WTC11 (cell line): ENCODE results near the gene NCAM2. TPM values are rescaled to one million over a fixed set of nuclear protein-coding genes. Genes with fewer than 3 reads are reported as not detected.

Experiments
- ATAC-seq: fragments of 200-7000 bp; cut with Tn5 transposase; 2 replicates; pipeline ENCODE4 v1.10.0; 2021; ENCODE audit warnings: mild to moderate bottlenecking, moderate library complexity
- CTCF ChIA-PET: fragments of 300-600 bp; sonication (Branson Sonifier 250); formaldehyde crosslinking; loops from one replicate; lab custom pipeline; 2021; ENCODE audit warnings: antibody characterized with exemption; lab: Charles Lee
- POLR2A ChIA-PET: fragments of 350-600 bp; sonication (Branson Sonifier 250); formaldehyde crosslinking; loops from one replicate; lab custom pipeline; 2021; ENCODE audit warnings: antibody characterized with exemption; lab: Charles Lee
- DNase-seq: peaks from one replicate; pipeline ENCODE4 v3.0.0; 2021; ENCODE audit warnings: low spot score
- H3K27ac Mint-ChIP-seq: 2 replicates; pipeline ENCODE4 v1.8.0; 2021; ENCODE audit warnings: mixed read lengths
- H3K27me3 Mint-ChIP-seq: 2 replicates; pipeline ENCODE4 v1.8.0; 2021; ENCODE audit warnings: low read depth, mild to moderate bottlenecking, moderate library complexity, mixed read lengths
- H3K36me3 Mint-ChIP-seq: 2 replicates; pipeline ENCODE4 v1.8.0; 2021; ENCODE audit warnings: mixed read lengths
- H3K4me1 Mint-ChIP-seq: 2 replicates; pipeline ENCODE4 v1.8.0; 2022; ENCODE audit warnings: mixed read lengths
- H3K4me3 Mint-ChIP-seq: 2 replicates; pipeline ENCODE4 v1.8.0; 2021; ENCODE audit warnings: mild to moderate bottlenecking, moderate library complexity, mixed read lengths
- H3K9me3 Mint-ChIP-seq: 2 replicates; pipeline ENCODE4 v1.8.0; 2021; ENCODE audit warnings: mixed read lengths
- FOXJ3 ChIP-seq: sonication (generic); formaldehyde crosslinking; IDR thresholded peaks from 2 replicates; pipeline ENCODE4 v1.9.0; 2021; ENCODE audit warnings: missing genetic modification reagents, mild to moderate bottlenecking, borderline replicate concordance
- FOXK1 ChIP-seq: sonication (generic); formaldehyde crosslinking; IDR thresholded peaks from 2 replicates; pipeline ENCODE4 v1.8.0; 2022; ENCODE audit warnings: mild to moderate bottlenecking, moderate library complexity, missing genetic modification reagents
- GRHL2 ChIP-seq: fragments of 250-450 bp; sonication (Bioruptor Pico); IDR thresholded peaks from 2 replicates; pipeline ENCODE4 v1.8.0; 2022; ENCODE audit warnings: mild to moderate bottlenecking, moderate library complexity; ENCODE audit not compliant: insufficient replicate concordance, severe bottlenecking
- GTF2I ChIP-seq: fragments of 250-450 bp; sonication (Bioruptor Pico); conservative IDR thresholded peaks from 2 replicates; pipeline ENCODE4 v1.4.0; 2021; ENCODE audit warnings: mild to moderate bottlenecking
- HMGA2 ChIP-seq: fragments of 250-450 bp; sonication (Bioruptor Pico); IDR thresholded peaks from 2 replicates; pipeline ENCODE4 v1.4.0; 2021; ENCODE audit warnings: mild to moderate bottlenecking, moderate library complexity
- MXD4 ChIP-seq: fragments of 250-450 bp; sonication (Bioruptor Pico); IDR thresholded peaks from 2 replicates; pipeline ENCODE4 v1.8.0; 2021; ENCODE audit warnings: mild to moderate bottlenecking, moderate library complexity, borderline replicate concordance
- NFYB ChIP-seq: sonication (generic); formaldehyde crosslinking; conservative IDR thresholded peaks from 2 replicates; pipeline ENCODE4 v1.8.0; 2022; ENCODE audit warnings: low read depth, missing genetic modification reagents
- NR1H2 ChIP-seq: sonication (generic); formaldehyde crosslinking; IDR thresholded peaks from 2 replicates; pipeline ENCODE4 v1.9.0; 2021; ENCODE audit warnings: mild to moderate bottlenecking, moderate library complexity, missing genetic modification reagents
- NR2C2 ChIP-seq: sonication (generic); formaldehyde crosslinking; IDR thresholded peaks from 2 replicates; pipeline ENCODE4 v1.8.0; 2022; ENCODE audit warnings: mild to moderate bottlenecking, missing genetic modification reagents
- SOX15 ChIP-seq: fragments of 250-450 bp; sonication (Bioruptor Pico); IDR thresholded peaks from 2 replicates; pipeline ENCODE4 v1.9.0; 2021; ENCODE audit warnings: mild to moderate bottlenecking
- SP1 ChIP-seq: sonication (generic); formaldehyde crosslinking; conservative IDR thresholded peaks from 2 replicates; pipeline ENCODE4 v1.8.1; 2022; ENCODE audit warnings: missing genetic modification reagents
- TCF7 ChIP-seq: sonication (generic); formaldehyde crosslinking; IDR thresholded peaks from 2 replicates; pipeline ENCODE4 v1.8.0; 2022; ENCODE audit warnings: mild to moderate bottlenecking, low read depth, missing genetic modification reagents, moderate library complexity
- TEAD4 ChIP-seq: sonication (generic); formaldehyde crosslinking; IDR thresholded peaks from 2 replicates; pipeline ENCODE4 v1.8.0; 2022; ENCODE audit warnings: mild to moderate bottlenecking, missing genetic modification reagents
- TP53 ChIP-seq: sonication (generic); formaldehyde crosslinking; IDR thresholded peaks from 2 replicates; pipeline ENCODE4 v1.8.1; 2023; ENCODE audit warnings: mild to moderate bottlenecking, missing genetic modification reagents
- ZNF219 ChIP-seq: sonication (generic); formaldehyde crosslinking; IDR thresholded peaks from 2 replicates; pipeline ENCODE4 v1.8.0; 2023; ENCODE audit warnings: missing genetic modification reagents, mild to moderate bottlenecking, borderline replicate concordance
- total RNA-seq: library from RNA; stranded (reverse); gene quantifications from 3 replicates; pipeline ENCODE4 v1.2.3, GENCODE V29; 2021
- TF ChIP-seq, protein P1 (sequence below): sonication (generic); formaldehyde crosslinking; IDR thresholded peaks from 2 replicates; pipeline ENCODE4 v1.8.1; 2022; ENCODE audit warnings: mild to moderate bottlenecking, moderate library complexity, missing genetic modification reagents
- TF ChIP-seq, protein P2 (sequence below): sonication (generic); formaldehyde crosslinking; IDR thresholded peaks from 2 replicates; pipeline ENCODE4 v1.8.1; 2022; ENCODE audit warnings: low read depth, mild to moderate bottlenecking, moderate library complexity, missing genetic modification reagents, borderline replicate concordance
- TF ChIP-seq, protein P3 (sequence below): sonication (generic); formaldehyde crosslinking; IDR thresholded peaks from 2 replicates; pipeline ENCODE4 v1.8.0; 2022; ENCODE audit warnings: mild to moderate bottlenecking, missing genetic modification reagents
- TF ChIP-seq, protein P4 (sequence below): sonication (generic); formaldehyde crosslinking; IDR thresholded peaks from 2 replicates; pipeline ENCODE4 v1.8.0; 2023; ENCODE audit warnings: missing genetic modification reagents
- TF ChIP-seq, protein P5 (sequence below): sonication (generic); formaldehyde crosslinking; IDR thresholded peaks from 2 replicates; pipeline ENCODE4 v1.8.0; 2023; ENCODE audit warnings: missing genetic modification reagents, mild to moderate bottlenecking, borderline replicate concordance
- TF ChIP-seq, protein P6 (sequence below): sonication (generic); formaldehyde crosslinking; IDR thresholded peaks from 2 replicates; pipeline ENCODE4 v1.8.1; 2022; ENCODE audit warnings: low read depth, missing genetic modification reagents, borderline replicate concordance
- TF ChIP-seq, protein P7 (sequence below): sonication (generic); formaldehyde crosslinking; IDR thresholded peaks from 2 replicates; pipeline ENCODE4 v1.8.1; 2023; ENCODE audit warnings: mild to moderate bottlenecking, missing genetic modification reagents

NCAM2 gene
- total RNA-seq, 1 experiment from 2014 or later, result 1.6 TPM

DNA sequence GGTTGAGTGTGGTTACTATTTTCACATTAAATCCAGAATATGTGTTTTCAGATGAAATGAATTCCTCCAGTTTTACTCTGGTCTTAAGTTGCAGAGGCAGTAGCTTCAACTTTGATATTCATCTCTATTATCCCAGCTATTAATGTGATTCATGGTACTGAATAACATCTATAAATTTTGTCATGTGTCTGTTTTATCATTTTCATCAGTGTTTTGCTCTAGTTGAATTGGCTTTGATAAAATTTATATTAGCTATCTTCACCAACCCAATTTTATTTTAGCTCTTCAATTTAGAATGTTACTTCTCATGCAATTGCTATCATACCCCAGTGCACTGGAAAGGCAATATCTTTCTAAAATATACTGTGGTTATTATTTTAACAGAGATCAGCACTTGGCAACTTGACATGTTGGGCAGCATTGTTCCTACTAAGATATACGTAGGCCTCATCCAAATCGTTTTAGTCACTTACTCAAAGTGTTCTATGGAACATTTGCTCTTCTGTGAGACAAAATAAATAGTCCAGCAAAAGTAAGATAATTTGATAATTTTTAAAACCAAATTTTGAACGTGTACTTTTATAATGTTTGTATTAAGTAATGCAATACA, 184.3 kb downstream of the NCAM2 start (continued):
- TF ChIP-seq, protein P1, sequence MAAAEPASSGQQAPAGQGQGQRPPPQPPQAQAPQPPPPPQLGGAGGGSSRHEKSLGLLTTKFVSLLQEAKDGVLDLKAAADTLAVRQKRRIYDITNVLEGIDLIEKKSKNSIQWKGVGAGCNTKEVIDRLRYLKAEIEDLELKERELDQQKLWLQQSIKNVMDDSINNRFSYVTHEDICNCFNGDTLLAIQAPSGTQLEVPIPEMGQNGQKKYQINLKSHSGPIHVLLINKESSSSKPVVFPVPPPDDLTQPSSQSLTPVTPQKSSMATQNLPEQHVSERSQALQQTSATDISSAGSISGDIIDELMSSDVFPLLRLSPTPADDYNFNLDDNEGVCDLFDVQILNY (CRISPR knock-in tag), result no peak
- TF ChIP-seq ZNF219 (CRISPR knock-in tag), result no peak
- no peak for TF ChIP-seq SOX15 (CRISPR knock-in tag)
- TF ChIP-seq, protein P2, sequence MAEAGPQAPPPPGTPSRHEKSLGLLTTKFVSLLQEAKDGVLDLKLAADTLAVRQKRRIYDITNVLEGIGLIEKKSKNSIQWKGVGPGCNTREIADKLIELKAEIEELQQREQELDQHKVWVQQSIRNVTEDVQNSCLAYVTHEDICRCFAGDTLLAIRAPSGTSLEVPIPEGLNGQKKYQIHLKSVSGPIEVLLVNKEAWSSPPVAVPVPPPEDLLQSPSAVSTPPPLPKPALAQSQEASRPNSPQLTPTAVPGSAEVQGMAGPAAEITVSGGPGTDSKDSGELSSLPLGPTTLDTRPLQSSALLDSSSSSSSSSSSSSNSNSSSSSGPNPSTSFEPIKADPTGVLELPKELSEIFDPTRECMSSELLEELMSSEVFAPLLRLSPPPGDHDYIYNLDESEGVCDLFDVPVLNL (CRISPR knock-in tag), result no peak
- TF ChIP-seq NR1H2 (CRISPR knock-in tag), result no peak
- TF ChIP-seq MXD4 (CRISPR knock-in tag), result no peak
- no peak for TF ChIP-seq TEAD4 (CRISPR knock-in tag)
- TF ChIP-seq GTF2I, result no peak
- TF ChIP-seq SP1 (CRISPR knock-in tag), result no peak
- TF ChIP-seq, all 79 proteins: peak for 0

DNA sequence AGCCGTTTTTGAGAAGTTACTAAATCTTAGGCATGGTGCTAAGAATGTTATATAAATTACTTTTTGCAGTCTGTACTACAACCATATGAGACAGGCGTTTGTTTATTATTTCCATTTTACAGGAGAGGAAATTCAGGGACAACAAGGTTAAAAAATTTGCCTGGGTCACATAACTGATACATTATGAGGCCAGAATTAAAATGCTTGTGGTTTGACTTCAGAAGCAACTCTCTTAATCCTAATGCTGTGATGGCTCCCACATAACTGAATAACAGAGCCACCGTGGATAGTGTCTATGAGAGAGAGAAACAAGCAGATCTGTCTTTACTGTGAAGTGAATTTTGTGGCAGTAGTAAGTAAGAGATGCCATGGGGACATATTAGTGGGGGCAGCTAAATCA, 184.9 kb downstream of the NCAM2 start:
- ChIA-PET POLR2A (no interaction called here), CTCF (no interaction called here)
- ATAC-seq (no peak), DNase-seq (no peak)
- H3K27ac Mint-ChIP-seq, result no peak overlapping the region
- no peak overlapping the region for H3K4me3 Mint-ChIP-seq
- no peaks in the 10 kb centered on the region for H3K27me3 Mint-ChIP-seq
- TF ChIP-seq, protein P3, sequence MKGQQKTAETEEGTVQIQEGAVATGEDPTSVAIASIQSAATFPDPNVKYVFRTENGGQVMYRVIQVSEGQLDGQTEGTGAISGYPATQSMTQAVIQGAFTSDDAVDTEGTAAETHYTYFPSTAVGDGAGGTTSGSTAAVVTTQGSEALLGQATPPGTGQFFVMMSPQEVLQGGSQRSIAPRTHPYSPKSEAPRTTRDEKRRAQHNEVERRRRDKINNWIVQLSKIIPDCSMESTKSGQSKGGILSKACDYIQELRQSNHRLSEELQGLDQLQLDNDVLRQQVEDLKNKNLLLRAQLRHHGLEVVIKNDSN, result no peak
- TF ChIP-seq, protein P4, sequence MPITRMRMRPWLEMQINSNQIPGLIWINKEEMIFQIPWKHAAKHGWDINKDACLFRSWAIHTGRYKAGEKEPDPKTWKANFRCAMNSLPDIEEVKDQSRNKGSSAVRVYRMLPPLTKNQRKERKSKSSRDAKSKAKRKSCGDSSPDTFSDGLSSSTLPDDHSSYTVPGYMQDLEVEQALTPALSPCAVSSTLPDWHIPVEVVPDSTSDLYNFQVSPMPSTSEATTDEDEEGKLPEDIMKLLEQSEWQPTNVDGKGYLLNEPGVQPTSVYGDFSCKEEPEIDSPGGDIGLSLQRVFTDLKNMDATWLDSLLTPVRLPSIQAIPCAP (CRISPR knock-in tag), result no peak
- TF ChIP-seq, protein P5, sequence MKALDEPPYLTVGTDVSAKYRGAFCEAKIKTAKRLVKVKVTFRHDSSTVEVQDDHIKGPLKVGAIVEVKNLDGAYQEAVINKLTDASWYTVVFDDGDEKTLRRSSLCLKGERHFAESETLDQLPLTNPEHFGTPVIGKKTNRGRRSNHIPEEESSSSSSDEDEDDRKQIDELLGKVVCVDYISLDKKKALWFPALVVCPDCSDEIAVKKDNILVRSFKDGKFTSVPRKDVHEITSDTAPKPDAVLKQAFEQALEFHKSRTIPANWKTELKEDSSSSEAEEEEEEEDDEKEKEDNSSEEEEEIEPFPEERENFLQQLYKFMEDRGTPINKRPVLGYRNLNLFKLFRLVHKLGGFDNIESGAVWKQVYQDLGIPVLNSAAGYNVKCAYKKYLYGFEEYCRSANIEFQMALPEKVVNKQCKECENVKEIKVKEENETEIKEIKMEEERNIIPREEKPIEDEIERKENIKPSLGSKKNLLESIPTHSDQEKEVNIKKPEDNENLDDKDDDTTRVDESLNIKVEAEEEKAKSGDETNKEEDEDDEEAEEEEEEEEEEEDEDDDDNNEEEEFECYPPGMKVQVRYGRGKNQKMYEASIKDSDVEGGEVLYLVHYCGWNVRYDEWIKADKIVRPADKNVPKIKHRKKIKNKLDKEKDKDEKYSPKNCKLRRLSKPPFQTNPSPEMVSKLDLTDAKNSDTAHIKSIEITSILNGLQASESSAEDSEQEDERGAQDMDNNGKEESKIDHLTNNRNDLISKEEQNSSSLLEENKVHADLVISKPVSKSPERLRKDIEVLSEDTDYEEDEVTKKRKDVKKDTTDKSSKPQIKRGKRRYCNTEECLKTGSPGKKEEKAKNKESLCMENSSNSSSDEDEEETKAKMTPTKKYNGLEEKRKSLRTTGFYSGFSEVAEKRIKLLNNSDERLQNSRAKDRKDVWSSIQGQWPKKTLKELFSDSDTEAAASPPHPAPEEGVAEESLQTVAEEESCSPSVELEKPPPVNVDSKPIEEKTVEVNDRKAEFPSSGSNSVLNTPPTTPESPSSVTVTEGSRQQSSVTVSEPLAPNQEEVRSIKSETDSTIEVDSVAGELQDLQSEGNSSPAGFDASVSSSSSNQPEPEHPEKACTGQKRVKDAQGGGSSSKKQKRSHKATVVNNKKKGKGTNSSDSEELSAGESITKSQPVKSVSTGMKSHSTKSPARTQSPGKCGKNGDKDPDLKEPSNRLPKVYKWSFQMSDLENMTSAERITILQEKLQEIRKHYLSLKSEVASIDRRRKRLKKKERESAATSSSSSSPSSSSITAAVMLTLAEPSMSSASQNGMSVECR, result no peak
- TF ChIP-seq TCF7 (CRISPR knock-in tag) (no peak), NR2C2 (CRISPR knock-in tag) (no peak)
- no peaks in the 10 kb centered on the region for H3K36me3 Mint-ChIP-seq
- no peaks in the 10 kb centered on the region for H3K9me3 Mint-ChIP-seq
- H3K4me1 Mint-ChIP-seq, result no peaks in the 10 kb centered on the region

DNA sequence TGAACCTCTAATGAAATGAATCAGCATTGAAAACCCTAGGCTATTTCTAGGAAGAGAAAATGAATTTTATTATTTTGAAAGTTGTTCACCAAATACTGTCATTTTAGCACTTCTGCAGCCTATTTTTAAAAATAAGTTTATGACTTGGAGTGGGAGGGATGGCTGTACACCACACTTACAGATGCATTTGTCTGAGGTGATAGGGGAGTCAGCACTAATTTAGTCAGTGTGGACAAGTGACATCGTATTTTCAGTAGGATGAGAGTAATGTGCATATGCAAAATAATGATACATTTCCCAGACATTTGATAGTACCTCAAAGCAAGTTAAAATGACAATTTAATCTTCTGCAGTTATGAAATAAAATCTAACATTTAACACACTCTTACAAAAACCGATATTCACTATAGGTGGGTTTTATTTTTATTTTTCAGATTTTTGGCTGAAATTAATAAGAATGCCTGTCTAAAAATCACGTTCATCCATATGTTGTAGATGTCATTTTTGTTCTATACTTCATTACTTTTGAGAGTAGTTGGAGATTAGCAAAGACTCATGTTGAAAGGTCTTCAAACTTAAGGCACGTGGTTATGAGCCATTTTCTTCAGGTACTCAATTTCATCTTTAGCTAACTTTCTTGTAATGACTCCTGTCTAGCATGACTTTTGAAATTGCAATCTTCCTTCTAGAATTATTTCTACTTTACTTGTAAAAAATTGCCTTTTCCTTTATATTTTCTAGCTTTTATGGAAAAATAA, 186.7 kb downstream of the NCAM2 start:
- Mint-ChIP-seq H3K27me3 (no peaks in the 10 kb centered on the region), H3K36me3 (no peaks in the 10 kb centered on the region), H3K4me1 (no peaks in the 10 kb centered on the region), H3K9me3 (no peaks in the 10 kb centered on the region), H3K4me3 (no peak overlapping the region), H3K27ac (no peak overlapping the region)
- DNase-seq (no peak), ATAC-seq (no peak)
- ChIA-PET CTCF (no interaction called here), POLR2A (no interaction called here)
- no peak for TF ChIP-seq NFYB
- TF ChIP-seq TP53 (CRISPR knock-in tag), result no peak
- TF ChIP-seq GRHL2 (CRISPR knock-in tag), result no peak
- TF ChIP-seq HMGA2 (CRISPR knock-in tag), result no peak
- no peak for TF ChIP-seq FOXK1 (CRISPR knock-in tag)
- TF ChIP-seq, protein P6, sequence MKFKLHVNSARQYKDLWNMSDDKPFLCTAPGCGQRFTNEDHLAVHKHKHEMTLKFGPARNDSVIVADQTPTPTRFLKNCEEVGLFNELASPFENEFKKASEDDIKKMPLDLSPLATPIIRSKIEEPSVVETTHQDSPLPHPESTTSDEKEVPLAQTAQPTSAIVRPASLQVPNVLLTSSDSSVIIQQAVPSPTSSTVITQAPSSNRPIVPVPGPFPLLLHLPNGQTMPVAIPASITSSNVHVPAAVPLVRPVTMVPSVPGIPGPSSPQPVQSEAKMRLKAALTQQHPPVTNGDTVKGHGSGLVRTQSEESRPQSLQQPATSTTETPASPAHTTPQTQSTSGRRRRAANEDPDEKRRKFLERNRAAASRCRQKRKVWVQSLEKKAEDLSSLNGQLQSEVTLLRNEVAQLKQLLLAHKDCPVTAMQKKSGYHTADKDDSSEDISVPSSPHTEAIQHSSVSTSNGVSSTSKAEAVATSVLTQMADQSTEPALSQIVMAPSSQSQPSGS (CRISPR knock-in tag), result no peak
- no peak for TF ChIP-seq FOXJ3 (CRISPR knock-in tag)
- TF ChIP-seq, protein P7, sequence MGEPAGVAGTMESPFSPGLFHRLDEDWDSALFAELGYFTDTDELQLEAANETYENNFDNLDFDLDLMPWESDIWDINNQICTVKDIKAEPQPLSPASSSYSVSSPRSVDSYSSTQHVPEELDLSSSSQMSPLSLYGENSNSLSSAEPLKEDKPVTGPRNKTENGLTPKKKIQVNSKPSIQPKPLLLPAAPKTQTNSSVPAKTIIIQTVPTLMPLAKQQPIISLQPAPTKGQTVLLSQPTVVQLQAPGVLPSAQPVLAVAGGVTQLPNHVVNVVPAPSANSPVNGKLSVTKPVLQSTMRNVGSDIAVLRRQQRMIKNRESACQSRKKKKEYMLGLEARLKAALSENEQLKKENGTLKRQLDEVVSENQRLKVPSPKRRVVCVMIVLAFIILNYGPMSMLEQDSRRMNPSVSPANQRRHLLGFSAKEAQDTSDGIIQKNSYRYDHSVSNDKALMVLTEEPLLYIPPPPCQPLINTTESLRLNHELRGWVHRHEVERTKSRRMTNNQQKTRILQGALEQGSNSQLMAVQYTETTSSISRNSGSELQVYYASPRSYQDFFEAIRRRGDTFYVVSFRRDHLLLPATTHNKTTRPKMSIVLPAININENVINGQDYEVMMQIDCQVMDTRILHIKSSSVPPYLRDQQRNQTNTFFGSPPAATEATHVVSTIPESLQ (CRISPR knock-in tag), result no peak
